Mammary epithelial cell (primary cell): ENCODE results near the gene KLHL8.

ENCODE experiments used
- EZH2 ChIP-seq: IDR thresholded peaks from 2 replicates; pipeline ENCODE4 v1.6.1; 2012; ENCODE audit warnings: low read length, inconsistent platforms, borderline replicate concordance
- TF ChIP-seq, protein P1 (sequence below), 2 donors: IDR thresholded peaks in 1 of 2; conservative IDR thresholded peaks in 1 of 2; 2 replicates each; pipeline ENCODE4 v1.5.1; 2011 to 2012; ENCODE audit warnings: inconsistent platforms in 2 of 2, low read length in 2 of 2, mild to moderate bottlenecking in 2 of 2, control low read depth in 1 of 2, low read depth in 1 of 2; ENCODE audit not compliant: insufficient read depth in 1 of 2; ENCODE audit errors: extremely low read depth in 1 of 2

DNA sequence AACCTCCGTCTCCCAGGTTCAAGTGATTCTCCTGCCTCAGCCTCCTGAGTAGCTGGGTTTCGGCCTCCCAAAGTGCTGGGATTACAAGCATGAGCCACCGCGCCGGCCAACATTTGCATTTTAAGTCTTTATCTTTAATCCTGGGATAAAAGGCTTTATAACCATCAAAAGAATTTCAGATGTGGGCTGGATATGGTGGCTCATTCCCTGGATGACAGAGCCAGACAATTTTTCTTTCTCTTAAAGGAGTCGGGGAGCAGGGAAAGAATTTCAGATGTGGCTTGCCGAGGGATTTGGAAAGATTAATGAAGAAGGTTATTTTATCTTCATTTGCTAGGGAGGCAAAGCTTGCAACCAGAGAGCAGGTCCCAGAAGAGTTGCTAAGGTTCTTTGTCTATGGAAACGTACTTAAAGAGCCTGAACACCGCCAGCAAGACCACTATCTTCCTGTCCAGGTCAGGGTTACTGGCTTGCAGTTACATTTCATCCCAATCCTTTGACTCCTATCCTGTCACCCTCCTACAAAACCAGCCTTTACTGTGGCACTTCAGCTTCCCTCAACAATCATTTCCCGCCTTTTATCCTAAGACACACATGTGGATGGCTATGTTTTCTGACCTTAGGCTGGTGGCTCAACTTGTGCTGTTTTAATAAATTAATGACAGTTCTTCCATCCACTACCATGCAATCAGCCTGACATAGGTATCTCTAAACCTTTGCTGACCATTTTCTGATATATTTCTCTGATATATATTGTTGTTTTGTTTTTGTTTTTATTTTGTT is 3.9 kb upstream of the KLHL8 start:
- TF ChIP-seq, protein P1, sequence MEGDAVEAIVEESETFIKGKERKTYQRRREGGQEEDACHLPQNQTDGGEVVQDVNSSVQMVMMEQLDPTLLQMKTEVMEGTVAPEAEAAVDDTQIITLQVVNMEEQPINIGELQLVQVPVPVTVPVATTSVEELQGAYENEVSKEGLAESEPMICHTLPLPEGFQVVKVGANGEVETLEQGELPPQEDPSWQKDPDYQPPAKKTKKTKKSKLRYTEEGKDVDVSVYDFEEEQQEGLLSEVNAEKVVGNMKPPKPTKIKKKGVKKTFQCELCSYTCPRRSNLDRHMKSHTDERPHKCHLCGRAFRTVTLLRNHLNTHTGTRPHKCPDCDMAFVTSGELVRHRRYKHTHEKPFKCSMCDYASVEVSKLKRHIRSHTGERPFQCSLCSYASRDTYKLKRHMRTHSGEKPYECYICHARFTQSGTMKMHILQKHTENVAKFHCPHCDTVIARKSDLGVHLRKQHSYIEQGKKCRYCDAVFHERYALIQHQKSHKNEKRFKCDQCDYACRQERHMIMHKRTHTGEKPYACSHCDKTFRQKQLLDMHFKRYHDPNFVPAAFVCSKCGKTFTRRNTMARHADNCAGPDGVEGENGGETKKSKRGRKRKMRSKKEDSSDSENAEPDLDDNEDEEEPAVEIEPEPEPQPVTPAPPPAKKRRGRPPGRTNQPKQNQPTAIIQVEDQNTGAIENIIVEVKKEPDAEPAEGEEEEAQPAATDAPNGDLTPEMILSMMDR (conservative IDR thresholded peaks at IDR 0.05 in 1 of 2, IDR thresholded peaks at IDR 0.05 in 1 of 2; ENCODE audit: extremely low read depth in 1 of 2, insufficient read depth in 1 of 2, low read depth in 1 of 2, low read length in 2 of 2), result no peak
- TF ChIP-seq EZH2, result no peak
